Measurements from ENCODE around the gene PPP3CA.

The PPP3CA gene

DNA sequence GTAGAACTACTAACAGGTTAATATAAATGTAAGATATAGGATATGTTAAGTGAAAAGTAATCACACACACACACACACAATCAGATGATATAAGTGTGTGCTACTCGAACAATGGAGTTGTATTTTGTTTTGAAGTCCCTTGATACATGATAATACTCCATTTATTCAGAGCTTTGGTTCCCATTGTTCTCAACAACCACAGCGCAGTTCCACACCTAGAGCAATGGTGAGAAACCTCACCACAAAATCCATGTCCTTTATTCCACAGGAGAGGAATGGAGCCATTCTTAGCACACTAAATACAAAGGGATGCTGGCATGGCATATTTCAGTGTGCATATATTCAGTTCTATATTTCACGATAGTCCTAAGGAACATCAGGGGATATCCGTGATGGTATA is 139.2 kb downstream of the PPP3CA start:
- DNase-seq (ENCODE audit: low read depth) = no peak
- no peak overlapping the region for H3K4me3 ChIP-seq (ENCODE audit: low read depth, low read length)
- TF ChIP-seq, protein P1, sequence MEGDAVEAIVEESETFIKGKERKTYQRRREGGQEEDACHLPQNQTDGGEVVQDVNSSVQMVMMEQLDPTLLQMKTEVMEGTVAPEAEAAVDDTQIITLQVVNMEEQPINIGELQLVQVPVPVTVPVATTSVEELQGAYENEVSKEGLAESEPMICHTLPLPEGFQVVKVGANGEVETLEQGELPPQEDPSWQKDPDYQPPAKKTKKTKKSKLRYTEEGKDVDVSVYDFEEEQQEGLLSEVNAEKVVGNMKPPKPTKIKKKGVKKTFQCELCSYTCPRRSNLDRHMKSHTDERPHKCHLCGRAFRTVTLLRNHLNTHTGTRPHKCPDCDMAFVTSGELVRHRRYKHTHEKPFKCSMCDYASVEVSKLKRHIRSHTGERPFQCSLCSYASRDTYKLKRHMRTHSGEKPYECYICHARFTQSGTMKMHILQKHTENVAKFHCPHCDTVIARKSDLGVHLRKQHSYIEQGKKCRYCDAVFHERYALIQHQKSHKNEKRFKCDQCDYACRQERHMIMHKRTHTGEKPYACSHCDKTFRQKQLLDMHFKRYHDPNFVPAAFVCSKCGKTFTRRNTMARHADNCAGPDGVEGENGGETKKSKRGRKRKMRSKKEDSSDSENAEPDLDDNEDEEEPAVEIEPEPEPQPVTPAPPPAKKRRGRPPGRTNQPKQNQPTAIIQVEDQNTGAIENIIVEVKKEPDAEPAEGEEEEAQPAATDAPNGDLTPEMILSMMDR (conservative IDR thresholded peaks at IDR 0.05; ENCODE audit: low read depth, low read length) = no peak

DNA sequence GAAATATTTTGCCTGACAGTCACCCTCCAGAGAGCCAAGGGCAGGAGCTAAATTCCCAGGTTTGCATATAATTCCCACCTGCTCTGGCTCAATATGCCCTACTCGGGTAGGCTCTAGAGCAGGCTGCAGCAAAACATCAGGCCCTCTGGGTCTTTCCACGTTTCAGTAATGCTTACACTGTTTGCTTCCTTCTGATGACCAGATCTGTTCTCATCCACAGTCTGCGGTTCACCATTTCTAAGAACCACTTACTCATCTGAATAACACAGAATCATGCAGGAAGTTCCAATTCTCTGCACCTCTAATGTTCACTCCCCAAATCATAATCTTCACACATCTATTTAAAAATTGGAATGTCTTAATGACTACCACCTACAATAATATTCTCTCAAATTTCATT is 141.4 kb downstream of the PPP3CA start:
- DNase-seq (ENCODE audit: low read depth) = peak; percentile 63
- TF ChIP-seq, protein P1 (conservative IDR thresholded peaks at IDR 0.05; ENCODE audit: low read depth, low read length) = no peak
- H3K4me3 ChIP-seq (ENCODE audit: low read depth, low read length) = no peak overlapping the region

DNA sequence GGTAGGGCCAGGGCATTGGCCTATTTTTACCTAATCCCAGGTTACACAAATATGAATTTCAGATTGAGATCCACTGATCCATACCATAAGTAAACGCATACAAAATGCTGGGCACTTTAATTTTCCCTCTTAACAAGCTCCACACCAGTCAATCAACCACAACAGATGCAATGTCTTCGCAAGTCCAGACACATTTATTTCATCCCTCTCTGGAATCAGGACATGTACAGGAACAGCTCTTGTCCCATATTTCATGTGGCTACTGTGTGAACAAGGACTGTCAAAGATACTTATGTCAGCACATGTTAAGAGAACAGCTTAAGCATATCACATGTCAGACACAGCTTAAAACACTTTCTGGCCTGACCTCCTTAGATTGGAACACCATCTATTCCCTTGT is 145.9 kb downstream of the PPP3CA start:
- no peak overlapping the region for H3K4me3 ChIP-seq (ENCODE audit: low read depth, low read length)
- TF ChIP-seq, protein P1 (conservative IDR thresholded peaks at IDR 0.05; ENCODE audit: low read depth, low read length) = no peak
- no peak for DNase-seq (ENCODE audit: low read depth)

DNA sequence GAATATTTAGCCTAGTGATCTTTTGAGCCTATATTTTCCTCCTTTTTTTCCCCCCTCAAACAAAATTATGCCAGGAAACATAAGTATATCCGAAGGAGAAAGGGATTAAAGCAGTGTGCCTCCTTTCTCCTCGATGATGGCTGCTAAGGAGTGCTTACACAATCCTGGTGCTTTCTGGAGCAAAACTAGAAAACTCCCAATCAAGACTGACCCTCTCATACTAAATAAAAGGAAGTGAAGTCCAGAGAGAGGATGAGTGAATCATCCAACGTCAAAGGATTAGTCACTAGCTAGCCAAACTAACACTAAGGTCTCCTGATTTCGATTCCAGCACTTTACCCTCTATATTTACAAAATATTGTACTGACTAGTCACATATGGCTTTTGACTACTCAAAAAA is 146.8 kb downstream of the PPP3CA start:
- H3K4me3 ChIP-seq (ENCODE audit: low read depth, low read length) = no peak overlapping the region
- DNase-seq (ENCODE audit: low read depth) = peak; percentile 95
- TF ChIP-seq, protein P1 (conservative IDR thresholded peaks at IDR 0.05; ENCODE audit: low read depth, low read length) = no peak

DNA sequence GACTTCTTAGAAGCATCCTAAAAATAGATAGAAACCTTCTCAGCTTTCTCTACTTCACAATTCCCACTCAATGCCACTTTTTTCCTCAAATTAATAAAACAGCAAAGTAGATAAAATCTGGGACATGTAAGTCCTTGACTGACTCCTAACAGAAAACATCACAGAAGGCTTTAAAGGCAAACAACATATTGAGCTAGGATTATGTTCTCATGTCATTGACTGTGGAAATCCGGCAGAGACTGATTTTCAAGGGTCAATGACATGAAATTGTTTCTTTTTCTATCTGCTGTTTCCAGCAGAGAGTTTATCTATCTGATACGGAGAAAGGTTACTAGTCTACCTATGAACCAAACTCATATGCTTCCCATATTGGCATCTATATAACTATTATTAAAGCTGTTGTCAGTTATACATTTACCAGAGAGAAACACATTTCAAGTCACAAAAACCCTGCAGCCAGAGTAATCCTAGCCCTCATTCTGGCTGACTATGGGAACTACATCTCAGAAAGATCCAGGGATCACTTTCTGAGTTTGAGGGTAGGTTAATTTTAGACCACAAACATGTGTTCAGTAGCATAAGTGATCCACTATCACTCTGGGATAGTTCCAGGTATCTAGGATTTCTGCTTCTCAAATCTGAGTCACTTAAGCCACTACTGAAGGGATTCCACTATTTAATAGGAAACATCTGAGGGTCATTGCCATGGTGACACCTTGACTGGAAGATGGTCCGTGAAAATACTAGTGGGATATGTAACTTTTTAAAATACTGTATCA is 147.6 kb downstream of the PPP3CA start:
- peak; percentile 46 for DNase-seq (ENCODE audit: low read depth)

DNA sequence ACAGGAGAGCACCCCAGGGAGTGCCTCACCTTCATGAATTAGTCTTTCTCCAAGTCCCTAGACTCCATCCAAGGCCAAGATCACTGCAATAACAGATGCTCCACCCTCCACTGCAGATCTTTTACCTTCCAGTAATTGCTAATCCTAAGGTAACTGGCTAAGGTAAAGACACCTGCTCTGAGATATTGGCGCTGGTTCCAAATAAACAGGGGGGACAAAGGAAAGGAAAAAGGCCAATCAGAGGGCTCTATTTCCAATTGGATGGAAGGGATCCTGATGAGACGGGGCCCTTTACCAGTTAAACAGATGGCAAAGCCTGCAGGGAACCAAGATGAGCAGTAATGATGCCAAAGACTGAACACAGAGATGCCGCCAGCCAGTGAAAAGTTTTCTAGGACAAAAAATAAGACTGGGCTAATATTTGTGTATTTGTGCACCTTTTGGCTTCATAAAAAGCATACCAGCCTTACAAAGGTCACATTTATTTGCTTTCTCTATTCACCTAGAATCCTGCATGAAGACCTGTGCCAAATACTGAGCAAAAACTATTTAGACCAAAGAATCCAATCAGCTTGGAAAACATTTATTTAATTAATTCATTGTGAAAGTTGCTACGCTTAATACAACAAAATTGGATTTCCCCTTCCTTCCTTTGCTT is 148.5 kb downstream of the PPP3CA start:
- TF ChIP-seq, protein P1 (conservative IDR thresholded peaks at IDR 0.05; ENCODE audit: low read depth, low read length) = no peak
- no peak for DNase-seq (ENCODE audit: low read depth)
- no peak overlapping the region for H3K4me3 ChIP-seq (ENCODE audit: low read depth, low read length)

More for the DNA sequence above, 147.6 kb downstream of the PPP3CA start:
- TF ChIP-seq, protein P1 (conservative IDR thresholded peaks at IDR 0.05; ENCODE audit: low read depth, low read length) = no peak
- no peak overlapping the region for H3K4me3 ChIP-seq (ENCODE audit: low read depth, low read length)

Data from choroid plexus epithelial cell (primary cell).